GM12878 (cell line): ENCODE measurements around the gene INSYN2B.

Source experiments
- CREM ChIP-seq: IDR thresholded peaks from 2 replicates; pipeline ENCODE4 v1.6.1; 2014; ENCODE audit warnings: antibody characterized with exemption, low read depth
- EZH2 ChIP-seq: IDR thresholded peaks from 2 replicates; pipeline ENCODE4 v1.6.1; 2012; ENCODE audit warnings: low read depth, mild to moderate bottlenecking, control low read depth, inconsistent platforms, low read length, borderline replicate concordance; ENCODE audit not compliant: control insufficient read depth
- POLR2AphosphoS5 ChIP-seq: IDR thresholded peaks from 2 replicates; pipeline ENCODE4 v1.6.1; 2011; ENCODE audit warnings: mild to moderate bottlenecking, low read length, inconsistent platforms
- RCOR1 ChIP-seq: conservative IDR thresholded peaks from 2 replicates; pipeline ENCODE4 v1.6.1; 2012; ENCODE audit warnings: low read depth, low read length, improper control_type of control experiment
- SIN3A ChIP-seq: IDR thresholded peaks from 2 replicates; pipeline ENCODE4 v1.6.1; 2012; ENCODE audit warnings: low read depth, low read length, improper control_type of control experiment
- TAF1 ChIP-seq: IDR thresholded peaks from 2 replicates; pipeline ENCODE4 v1.6.1; 2011; ENCODE audit warnings: mild to moderate bottlenecking, low read depth, low read length, borderline replicate concordance
- TF ChIP-seq, protein P1 (sequence below): IDR thresholded peaks from 2 replicates; pipeline ENCODE4 v1.6.1; 2012; ENCODE audit warnings: low read depth, low read length, improper control_type of control experiment

DNA sequence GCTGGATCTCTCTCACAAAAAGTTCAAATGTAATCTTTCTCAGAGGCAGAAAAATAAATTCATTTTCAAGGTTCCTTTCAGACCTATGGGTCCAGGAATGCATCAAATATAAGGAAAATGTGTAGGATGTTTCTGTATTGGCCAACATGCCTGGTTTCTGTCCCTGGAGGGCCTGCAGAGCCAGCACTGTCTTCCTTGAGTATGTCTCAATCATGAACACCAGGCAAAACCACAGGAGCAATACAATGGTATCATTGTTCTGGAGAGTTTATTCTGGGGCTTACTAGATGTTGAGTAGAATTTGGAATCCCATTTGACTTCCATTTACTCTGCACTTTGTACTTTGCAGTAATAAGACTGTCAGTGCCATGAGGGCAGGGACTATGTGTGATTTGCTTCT lies 23.5 kb downstream of the INSYN2B start:
- TF ChIP-seq POLR2AphosphoS5 (no peak), TAF1 (no peak), EZH2 (no peak), CREM (no peak), RCOR1 (no peak), SIN3A (no peak)
- TF ChIP-seq, protein P1, sequence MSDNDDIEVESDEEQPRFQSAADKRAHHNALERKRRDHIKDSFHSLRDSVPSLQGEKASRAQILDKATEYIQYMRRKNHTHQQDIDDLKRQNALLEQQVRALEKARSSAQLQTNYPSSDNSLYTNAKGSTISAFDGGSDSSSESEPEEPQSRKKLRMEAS, result no peak
